Adrenal gland (tissue), 12 donors: ENCODE data around the gene MDK. TPM values are rescaled to one million over a fixed set of nuclear protein-coding genes. Genes with fewer than 3 reads are reported as not detected.

Experiments used
- DNase-seq, 7 donors: peaks; one replicate each; pipeline ENCODE4 v3.0.0-alpha.2; 2019 to 2020
- H3K27ac ChIP-seq, 5 donors: fragments of 200-600 bp; sonication (generic) in 4 of 5; 1 replicate in 3 of 5; 2 replicates in 2 of 5; pipeline versions ENCODE4 v1.5.1 to v1.8.0; 2016 to 2020; ENCODE audit warnings: mild to moderate bottlenecking in 1 of 5
- H3K27me3 ChIP-seq: fragments of 200-600 bp; 2 replicates; pipeline ENCODE4 v1.8.0; 2021
- H3K36me3 ChIP-seq, 2 donors: fragments of 200-600 bp; replicated peaks in 1 of 2; 1 replicate in 1 of 2; 2 replicates in 1 of 2; pipeline versions ENCODE4 v1.5.1 to v1.8.0; 2018 to 2022
- H3K4me1 ChIP-seq, 2 donors: fragments of 200-600 bp; replicated peaks in 1 of 2; 1 replicate in 1 of 2; 2 replicates in 1 of 2; pipeline versions ENCODE4 v1.5.1 to v1.8.0; 2018 to 2021
- H3K4me3 ChIP-seq, 4 donors: fragments of 200-600 bp; sonication (generic) in 3 of 4; one replicate each; pipeline ENCODE4 v1.5.1; 2016 to 2018
- H3K9me3 ChIP-seq, 3 donors: fragments of 200-600 bp; sonication (generic) in 1 of 3; replicated peaks in 1 of 3; 1 replicate in 2 of 3; 2 replicates in 1 of 3; pipeline versions ENCODE4 v1.5.1 to v1.8.0; 2016 to 2021
- POLR2A ChIP-seq, 2 donors: fragments of 450-650 bp; IDR thresholded peaks; one replicate each; pipeline ENCODE4 v1.6.1; 2017; ENCODE audit warnings: antibody characterized with exemption in 2 of 2, mild to moderate bottlenecking in 2 of 2, moderate library complexity in 1 of 2
- WGBS, 4 donors: extraction: QIAGEN DNeasy Blood & Tissue Kit in 2 of 4; methylation state at CpG; one replicate each; pipeline versions ENCODE4 v1.1.5 to v1.1.7; 2013 to 2017; 5-methylcytosine and 5-hydroxymethylcytosine counted together
- intact Hi-C, 2 donors: fragments of 100-400 bp; cut with DNase I; formaldehyde crosslinking; loops; one replicate each; pipeline versions ENCODE4 v1.14.1 to v1.15.0; 2022 to 2023
- polyA plus RNA-seq, 3 donors: library from polyadenylated mRNA; stranded (reverse); fragments of 200-250 nt in 2 of 3; fragments of 350-450 nt in 1 of 3; fragmentation: Illumina TruSeq in 1 of 3; extraction: RNeasy Lipid Tissue Mini Kit (QIAGEN cat#74804) in 1 of 3; gene quantifications; one replicate each; pipeline ENCODE4 v1.2.3, GENCODE V29; 2013 to 2014
- total RNA-seq, 9 donors: library from RNA; depleted of rRNA in 4 of 9; stranded (reverse); fragments of >200 nt in 4 of 9; fragments of 120-200 nt in 1 of 9; fragmentation: NEBNext Ultra II Directional in 1 of 9; extraction: Animal tissue kit (Norgen Biotek cat#: 25700) in 1 of 9; gene quantifications; one replicate each; pipeline versions ENCODE4 v1.1.0 to v1.2.4, GENCODE V29; 2013 to 2023
- TF ChIP-seq, protein P1 (sequence below), 6 experiments: fragments of 450-650 bp in 4 of 6; fragments of 200-600 bp in 2 of 6; sonication (generic) in 1 of 6; IDR thresholded peaks; 1 replicate in 5 of 6; 2 replicates in 1 of 6; pipeline versions ENCODE4 v1.5.1 to v1.8.0; 2016 to 2021; ENCODE audit warnings: antibody characterized with exemption in 6 of 6, mild to moderate bottlenecking in 2 of 6, moderate library complexity in 1 of 6
- donor health status: healthy with polysubstance abuse.
- donor health status: Bipolar disorder and iron deficiency.
- donor health status: DM: yes; HTN: yes; CAD: no.
- donor health status: DM: no; HTN: no; CAD: no.
- donor health status: DM: no; HTN: no; CAD: no.
- donor health status: DM: yes; HTN: yes; CAD: no.

MDK gene
- total and polyA plus RNA-seq, 12 donors, result 73.4 to 635 (median 128) TPM

DNA sequence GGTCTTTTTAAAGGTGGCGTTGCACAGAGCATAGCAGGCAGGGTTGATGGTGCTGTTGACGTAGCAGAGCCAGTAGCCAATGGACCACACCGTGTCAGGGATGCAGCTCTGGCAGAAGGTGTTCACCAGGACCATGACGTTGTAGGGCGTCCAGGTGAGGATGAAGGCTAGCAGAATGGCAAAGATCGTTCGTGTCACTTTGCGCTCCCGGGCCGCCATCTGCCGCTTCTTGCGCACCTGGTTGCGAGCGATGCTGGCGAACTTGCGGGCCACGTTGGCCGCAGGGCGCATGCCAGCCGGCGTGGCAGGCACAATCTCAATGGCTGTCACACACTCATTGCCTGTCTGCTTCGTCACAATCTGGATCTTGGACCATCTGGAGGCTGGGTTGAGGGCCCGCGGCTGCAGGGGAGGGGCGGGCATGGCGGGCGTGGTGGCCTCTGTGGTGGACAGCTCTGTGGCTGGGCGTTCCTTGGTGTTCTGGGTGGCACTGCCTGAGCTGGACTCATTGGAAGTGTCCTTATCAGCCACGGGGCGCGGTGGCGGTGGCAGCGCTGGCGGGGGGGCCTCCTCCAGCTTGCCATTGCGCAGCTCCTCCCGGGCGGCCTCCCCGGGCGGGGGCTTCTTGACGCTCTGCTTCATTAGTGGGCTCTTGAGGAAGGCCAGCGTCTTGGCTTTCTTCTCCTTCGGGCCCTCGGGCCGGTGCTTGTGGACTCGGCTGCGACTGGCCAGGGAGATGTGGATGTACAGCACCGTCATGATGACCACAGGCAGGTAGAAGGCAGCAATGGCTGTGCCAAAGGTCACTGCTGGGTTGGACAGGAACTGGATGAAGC lies 3.9 kb downstream of the MDK start:
- 96 to 97% (median 96%) methylated on average over 34 to 47 of the region's 47 CpGs for WGBS, 4 donors
- DNase-seq, result peak in 2 of 7 donors; percentile 13 to 20
- intact Hi-C loops, result loop anchor here (5.0 to 10.0 kb wide), 2 partner anchors 152 to 219 kb away; no protein-coding TSS in a partner anchor
- H3K4me1 ChIP-seq, result peaks cover 15 to 29% of the 10 kb centered on the region in 2 donors
- H3K27me3 ChIP-seq, result peaks cover 9% of the 10 kb centered on the region
- TF ChIP-seq POLR2A (IDR thresholded peaks at IDR 0.05), result no peak
- TF ChIP-seq, protein P1, sequence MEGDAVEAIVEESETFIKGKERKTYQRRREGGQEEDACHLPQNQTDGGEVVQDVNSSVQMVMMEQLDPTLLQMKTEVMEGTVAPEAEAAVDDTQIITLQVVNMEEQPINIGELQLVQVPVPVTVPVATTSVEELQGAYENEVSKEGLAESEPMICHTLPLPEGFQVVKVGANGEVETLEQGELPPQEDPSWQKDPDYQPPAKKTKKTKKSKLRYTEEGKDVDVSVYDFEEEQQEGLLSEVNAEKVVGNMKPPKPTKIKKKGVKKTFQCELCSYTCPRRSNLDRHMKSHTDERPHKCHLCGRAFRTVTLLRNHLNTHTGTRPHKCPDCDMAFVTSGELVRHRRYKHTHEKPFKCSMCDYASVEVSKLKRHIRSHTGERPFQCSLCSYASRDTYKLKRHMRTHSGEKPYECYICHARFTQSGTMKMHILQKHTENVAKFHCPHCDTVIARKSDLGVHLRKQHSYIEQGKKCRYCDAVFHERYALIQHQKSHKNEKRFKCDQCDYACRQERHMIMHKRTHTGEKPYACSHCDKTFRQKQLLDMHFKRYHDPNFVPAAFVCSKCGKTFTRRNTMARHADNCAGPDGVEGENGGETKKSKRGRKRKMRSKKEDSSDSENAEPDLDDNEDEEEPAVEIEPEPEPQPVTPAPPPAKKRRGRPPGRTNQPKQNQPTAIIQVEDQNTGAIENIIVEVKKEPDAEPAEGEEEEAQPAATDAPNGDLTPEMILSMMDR (IDR thresholded peaks at IDR 0.05), result no peak
- H3K9me3 ChIP-seq, result no peaks in the 10 kb centered on the region
- no peaks in the 10 kb centered on the region for H3K36me3 ChIP-seq
- no peak overlapping the region for H3K27ac ChIP-seq
- H3K4me3 ChIP-seq, result no peak overlapping the region

DNA sequence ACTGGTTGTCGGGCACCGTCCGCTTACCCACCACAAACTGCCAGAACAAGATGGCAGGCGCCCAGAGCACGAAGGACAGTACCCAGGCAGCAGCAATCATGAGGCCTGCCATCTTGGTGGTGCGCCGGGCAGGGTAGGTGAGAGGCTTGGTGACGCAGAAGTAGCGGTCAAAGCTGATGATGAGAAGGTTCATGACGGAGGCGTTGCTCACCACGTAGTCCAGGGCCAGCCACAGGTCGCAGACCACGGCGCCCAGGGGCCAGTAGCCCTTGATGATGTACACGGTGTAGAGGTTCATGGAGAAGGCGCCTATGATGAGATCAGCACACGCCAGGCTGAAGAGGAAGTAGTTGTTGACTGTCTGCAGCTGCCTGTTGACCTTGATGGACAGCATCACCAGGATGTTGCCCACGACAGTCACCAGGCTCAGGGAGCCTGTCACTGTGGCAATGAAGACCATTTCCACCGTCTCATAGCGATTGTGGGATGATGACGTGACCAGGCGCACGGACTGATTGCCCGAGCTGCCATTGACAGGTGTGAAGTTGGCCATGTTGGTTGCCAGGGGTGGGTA lies 4.6 kb downstream of the MDK start:
- Histone ChIP-seq H3K4me1 (peaks cover 15 to 36% of the 10 kb centered on the region in 2 donors), H3K4me3 (no peak overlapping the region), H3K9me3 (no peaks in the 10 kb centered on the region), H3K27me3 (peaks cover 15% of the 10 kb centered on the region), H3K27ac (no peak overlapping the region), H3K36me3 (no peaks in the 10 kb centered on the region)
- WGBS, 4 donors, result 91 to 96% (median 95%) methylated on average over 23 to 25 of the region's 25 CpGs
- TF ChIP-seq POLR2A (IDR thresholded peaks at IDR 0.05), result no peak
- TF ChIP-seq, protein P1 (IDR thresholded peaks at IDR 0.05), result no peak
- DNase-seq, result no peak
- intact Hi-C loops, result loop anchor here (5.0 to 10.0 kb wide), 2 partner anchors 151 to 219 kb away; no protein-coding TSS in a partner anchor

DNA sequence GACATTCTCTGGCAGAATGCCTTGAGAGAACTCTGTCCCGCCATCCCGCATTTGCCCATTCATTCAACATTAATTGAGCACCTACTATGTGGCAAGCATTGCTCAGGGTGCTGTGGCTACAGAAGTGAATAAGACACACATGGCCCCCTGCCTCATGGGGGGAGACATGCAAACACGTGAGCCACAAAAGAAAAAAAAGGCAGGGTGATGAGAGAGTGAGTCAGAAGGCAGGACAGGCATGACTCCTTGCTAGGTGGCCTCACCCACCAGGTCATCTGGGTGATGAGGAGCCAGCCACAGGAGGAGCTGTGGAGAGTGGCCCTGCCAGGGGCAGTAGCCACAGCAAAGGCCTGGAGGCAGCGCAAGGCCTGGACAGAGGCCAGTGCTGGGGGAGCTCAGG lies 5.2 kb downstream of the MDK start:
- H3K27me3 ChIP-seq, result peaks cover 19% of the 10 kb centered on the region
- H3K27ac ChIP-seq, result no peak overlapping the region
- 74 to 87% (median 82%) methylated on average over 4 of the region's 4 CpGs for WGBS, 4 donors
- no peaks in the 10 kb centered on the region for H3K9me3 ChIP-seq
- intact Hi-C loops, result loop anchor here (5.0 to 10.0 kb wide), 2 partner anchors 151 to 218 kb away; no protein-coding TSS in a partner anchor
- H3K4me1 ChIP-seq, result peaks cover 14 to 38% of the 10 kb centered on the region in 2 donors
- no peak for TF ChIP-seq POLR2A (IDR thresholded peaks at IDR 0.05)
- TF ChIP-seq, protein P1 (IDR thresholded peaks at IDR 0.05), result no peak
- DNase-seq, result peak in 3 of 7 donors; percentile 18 to 45 (median 32)
- H3K36me3 ChIP-seq, result no peaks in the 10 kb centered on the region
- no peak overlapping the region for H3K4me3 ChIP-seq

DNA sequence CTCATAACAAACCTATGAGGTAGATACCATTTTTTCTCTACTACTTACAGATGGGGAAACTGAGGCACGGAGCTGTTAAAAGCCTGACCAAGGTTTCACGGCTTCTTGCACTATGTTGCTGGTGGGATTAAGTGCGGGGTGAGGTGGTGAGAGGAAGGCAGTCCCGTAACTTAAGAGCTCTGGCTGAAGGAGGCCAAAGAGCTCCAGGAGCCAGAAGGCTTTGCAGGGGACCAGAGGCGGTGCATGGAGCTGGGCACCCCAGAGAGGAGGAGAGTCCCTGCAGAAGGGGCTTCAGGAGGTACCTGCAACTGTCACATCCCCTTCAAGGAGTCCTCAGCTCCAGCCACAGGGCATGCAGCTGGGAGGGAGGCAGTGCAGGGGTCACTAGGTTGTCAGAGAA lies 6.0 kb downstream of the MDK start:
- TF ChIP-seq POLR2A (IDR thresholded peaks at IDR 0.05), result no peak
- TF ChIP-seq, protein P1 (IDR thresholded peaks at IDR 0.05), result no peak
- intact Hi-C loops, result loop anchor here (5.0 to 10.0 kb wide), 2 partner anchors 150 to 217 kb away; no protein-coding TSS in a partner anchor
- Histone ChIP-seq H3K4me1 (peaks cover 14 to 38% of the 10 kb centered on the region in 2 donors), H3K9me3 (no peaks in the 10 kb centered on the region), H3K27ac (no peak overlapping the region), H3K27me3 (peaks cover 19% of the 10 kb centered on the region), H3K36me3 (no peaks in the 10 kb centered on the region), H3K4me3 (no peak overlapping the region)
- 81 to 82% (median 81%) methylated on average over 5 of the region's 5 CpGs for WGBS, 4 donors
- peak in 2 of 7 donors; percentile 12 to 15 for DNase-seq
